HepG2 (cell line): ENCODE measurements around the gene SPRR5. TPM values are rescaled to one million over a fixed set of nuclear protein-coding genes. Genes with fewer than 3 reads are reported as not detected.

Experiments
- ATAC-seq: fragments of 200-7000 bp; cut with Tn5 transposase; 3 replicates; pipeline ENCODE4 v1.9.1; 2020; ENCODE audit warnings: mild to moderate bottlenecking, moderate library complexity
- BruUV-seq: library from RNA; stranded (reverse); fragments of 400-500 nt; replicated peaks from 2 replicates; lab custom pipeline; 2021; lab: Mats Ljungman, UMichigan
- CTCF ChIA-PET: fragments of 300-600 bp; formaldehyde crosslinking; extraction: SDS; loops from one replicate; lab custom pipeline; 2021; ENCODE audit warnings: low total read pairs, inconsistent platforms, low intra/inter-chr PET ratio; lab: Yijun Ruan, JAX
- POLR2A ChIA-PET: fragments of 350-600 bp; sonication (Branson Sonifier 250); formaldehyde crosslinking; loops from one replicate; lab custom pipeline; 2020; ENCODE audit warnings: antibody characterized with exemption, inconsistent platforms; lab: Yijun Ruan, JAX
- DNase-seq: peaks from one replicate; pipeline ENCODE4 v3.0.0-alpha.2; 2015; ENCODE audit warnings: low spot score
- FAIRE-seq: peaks from 3 replicates; lab custom pipeline; 2011; peaks lifted over from hg19 to GRCh38; lab: Jason Lieb, UNC
- H2AFZ ChIP-seq: one replicate; pipeline ENCODE4 v1.6.1; 2011; ENCODE audit warnings: low read length, inconsistent platforms
- H3K27ac ChIP-seq: fragments of 300-600 bp; 3 replicates; pipeline ENCODE4 v1.8.0; 2011; ENCODE audit warnings: mixed run types, mild to moderate bottlenecking, mixed read lengths, low read length, inconsistent platforms; ENCODE audit not compliant: insufficient read depth; ENCODE audit errors: extremely low read length
- H3K27me3 ChIP-seq, 2 experiments: fragments of 200-600 bp in 1 of 2; 2 replicates in 1 of 2; 3 replicates in 1 of 2; pipeline versions ENCODE4 v1.6.0 to v1.8.0; 2011; ENCODE audit warnings: low read length in 2 of 2, mild to moderate bottlenecking in 2 of 2, moderate library complexity in 2 of 2, inconsistent platforms in 1 of 2; ENCODE audit not compliant: insufficient read depth in 2 of 2, control insufficient read depth in 1 of 2
- H3K36me3 ChIP-seq, 2 experiments: fragments of 200-600 bp in 1 of 2; replicated peaks in 1 of 2; 2 replicates in 1 of 2; 3 replicates in 1 of 2; pipeline versions ENCODE4 v1.5.1 to v1.8.0; 2011; ENCODE audit warnings: low read length in 2 of 2, inconsistent platforms in 1 of 2; ENCODE audit not compliant: insufficient read depth in 2 of 2, control insufficient read depth in 1 of 2
- H3K4me1 ChIP-seq: 2 replicates; pipeline ENCODE4 v1.5.1; 2012; ENCODE audit warnings: low read length, inconsistent platforms; ENCODE audit not compliant: insufficient read depth
- H3K4me2 ChIP-seq: 2 replicates; pipeline ENCODE4 v1.6.0; 2011; ENCODE audit warnings: low read depth, low read length, inconsistent platforms
- H3K4me3 ChIP-seq, 3 experiments: fragments of 200-600 bp in 1 of 3; sonication (generic), shearing (Covaris generic) in 1 of 3; replicated peaks in 1 of 3; 2 replicates each; pipeline ENCODE4 v1.5.1; 2011 to 2016; ENCODE audit warnings: low read length in 3 of 3, inconsistent platforms in 2 of 3, low read depth in 2 of 3, mild to moderate bottlenecking in 2 of 3, control low read depth in 1 of 3, mixed read lengths in 1 of 3; ENCODE audit not compliant: insufficient read depth in 1 of 3
- H3K79me2 ChIP-seq: one replicate; pipeline ENCODE4 v1.6.1; 2011; ENCODE audit warnings: low read length, inconsistent platforms; ENCODE audit not compliant: insufficient read depth
- H3K9ac ChIP-seq: 2 replicates; pipeline ENCODE4 v1.6.0; 2011; ENCODE audit warnings: mild to moderate bottlenecking, low read depth, low read length, inconsistent platforms; ENCODE audit not compliant: insufficient read depth
- H3K9me3 ChIP-seq: 2 replicates; pipeline ENCODE4 v1.5.1; 2012; ENCODE audit warnings: mild to moderate bottlenecking, low read length
- H4K20me1 ChIP-seq: 2 replicates; pipeline ENCODE4 v1.6.0; 2011; ENCODE audit warnings: inconsistent platforms, mild to moderate bottlenecking, low read length, moderate library complexity; ENCODE audit not compliant: insufficient read depth
- IRF9 ChIP-seq: sonication (generic); formaldehyde crosslinking; IDR thresholded peaks from 2 replicates; pipeline ENCODE4 v1.8.0; 2022; ENCODE audit warnings: missing genetic modification reagents, mild to moderate bottlenecking, borderline replicate concordance
- ZNF660 ChIP-seq: sonication (generic); formaldehyde crosslinking; IDR thresholded peaks from 2 replicates; pipeline ENCODE4 v1.5.1; 2020; ENCODE audit warnings: mild to moderate bottlenecking, low read depth, missing genetic modification reagents, borderline replicate concordance
- WGBS: methylation state at CpG from one replicate; pipeline ENCODE4 v1.1.6; 2017; ENCODE audit warnings: low lambda C conversion rate; 5-methylcytosine and 5-hydroxymethylcytosine counted together
- in situ Hi-C: cut with HindIII; loops from 2 replicates; pipeline ENCODE4 v1.10.0; 2017; ENCODE audit warnings: low pct_unique_long_range_greater_than_20kb; ENCODE audit not compliant: extremely low pct_ligation_motif_present
- intact Hi-C: fragments of 100-400 bp; cut with micrococcal nuclease; formaldehyde crosslinking; loops from one replicate; pipeline ENCODE4 v1.10.0; 2022; ENCODE audit not compliant: unreplicated experiment
- polyA plus RNA-seq, 8 experiments: library from polyadenylated mRNA; depleted of rRNA in 3 of 8; stranded (reverse) in 7 of 8; unstranded in 1 of 8; fragments of >200 nt; fragmentation: Illumina TruSeq in 4 of 8; extraction: Trizol in 4 of 8; gene quantifications; 2 replicates each; pipeline versions ENCODE4 v1.2.1 to v1.2.3, GENCODE V29; 2011 to 2016; ENCODE audit warnings: low read depth in 4 of 8, missing spikeins in 1 of 8, mixed read lengths in 1 of 8; ENCODE audit not compliant: insufficient read depth in 1 of 8
- total RNA-seq, 5 experiments: library from RNA; depleted of rRNA; stranded (reverse); fragments of >200 nt; fragmentation: Illumina TruSeq; extraction: Trizol; gene quantifications; 2 replicates each; pipeline ENCODE4 v1.2.3, GENCODE V29; 2016; ENCODE audit warnings: low read depth in 1 of 5
- TF ChIP-seq, protein P1 (sequence below): sonication (generic); formaldehyde crosslinking; IDR thresholded peaks from 2 replicates; pipeline ENCODE4 v1.5.1; 2020; ENCODE audit warnings: missing genetic modification reagents, mild to moderate bottlenecking, borderline replicate concordance
- TF ChIP-seq, protein P2 (sequence below): sonication (generic); formaldehyde crosslinking; IDR thresholded peaks from 2 replicates; pipeline ENCODE4 v1.5.0; 2020; ENCODE audit warnings: mild to moderate bottlenecking, missing genetic modification reagents, borderline replicate concordance
- TF ChIP-seq, protein P3 (sequence below): sonication (generic); formaldehyde crosslinking; IDR thresholded peaks from 2 replicates; pipeline ENCODE4 v1.8.1; 2023; ENCODE audit warnings: missing genetic modification reagents, inconsistent platforms, borderline replicate concordance

SPRR5 gene
- total and polyA plus RNA-seq, 2 of the 13 experiments (the other 11 are each of a cell fraction or from before 2014, with no cell fraction given): not detected

DNA sequence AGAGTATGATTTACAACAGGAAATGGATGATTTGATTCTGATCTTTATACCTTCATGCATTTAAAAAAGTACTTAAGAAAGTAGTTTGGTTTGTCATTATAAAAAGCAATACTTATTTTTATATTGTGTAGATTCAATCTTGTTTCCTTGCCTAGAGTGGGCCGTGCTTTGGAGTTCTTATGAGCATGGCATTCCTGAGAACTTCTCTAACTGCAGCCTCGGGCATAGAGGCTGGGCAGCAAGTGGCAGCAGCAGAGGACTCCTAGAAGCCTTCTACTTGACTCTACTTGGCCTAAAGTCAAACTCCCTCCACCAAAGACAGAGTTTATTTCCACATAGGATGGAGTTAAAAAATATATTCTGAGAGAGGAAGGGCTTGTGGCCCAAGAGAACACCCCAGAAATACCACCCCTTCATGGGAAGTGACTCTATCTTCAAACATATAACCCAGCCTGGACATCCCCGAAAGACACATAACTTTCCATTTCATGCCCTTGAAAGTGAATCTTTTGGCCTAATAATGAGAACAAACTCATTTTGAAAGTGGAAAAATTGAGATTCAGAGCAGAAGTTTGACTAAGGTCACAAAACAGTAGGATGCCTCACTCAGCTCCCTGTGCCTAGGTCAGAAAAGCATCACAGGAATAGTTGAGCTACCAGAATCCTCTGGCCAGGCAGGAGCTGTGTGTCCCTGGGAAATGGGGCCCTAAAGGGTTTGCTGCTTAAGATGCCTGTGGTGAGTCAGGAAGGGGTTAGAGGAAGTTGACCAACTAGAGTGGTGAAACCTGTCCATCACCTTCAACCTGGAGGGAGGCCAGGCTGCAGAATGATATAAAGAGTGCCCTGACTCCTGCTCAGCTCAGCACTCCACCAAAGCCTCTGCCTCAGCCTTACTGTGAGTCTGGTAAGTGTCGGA, 39.1 kb upstream of the SPRR5 start, which contains the start of gene IVL:
IVL (plus strand) TSS at position 861 of the 916 bp plus-strand sequence. CDS start 1,252 bp downstream, outside the sequence.
- Histone ChIP-seq H3K4me1 (no peaks in the 10 kb centered on the region), H2AFZ (no peak within 1 kb of the TSS), H4K20me1 (no peaks in the 10 kb centered on the region), H3K36me3 (no peaks in the 10 kb centered on the region), H3K79me2 (no peaks in the 10 kb centered on the region), H3K4me2 (no peak within 1 kb of the TSS), H3K9ac (no peak within 1 kb of the TSS), H3K27me3 (peaks cover 0 to 2% of the 10 kb centered on the region in 2 experiments; a peak in 1 of 5 replicates), H3K27ac (no peak within 1 kb of the TSS), H3K9me3 (no peaks in the 10 kb centered on the region), H3K4me3 (no peak within 1 kb of the TSS)
- FAIRE-seq (no peak), ATAC-seq (no peak), DNase-seq (no peak)
- WGBS: 0% methylated on average over 4 of the region's 4 CpGs
- POLR2A ChIA-PET: no interaction called here
- intact Hi-C loops (no loop called here), in situ Hi-C loops (no loop called here)
- BruUV-seq: no TSS peak
- TF ChIP-seq, protein P1, sequence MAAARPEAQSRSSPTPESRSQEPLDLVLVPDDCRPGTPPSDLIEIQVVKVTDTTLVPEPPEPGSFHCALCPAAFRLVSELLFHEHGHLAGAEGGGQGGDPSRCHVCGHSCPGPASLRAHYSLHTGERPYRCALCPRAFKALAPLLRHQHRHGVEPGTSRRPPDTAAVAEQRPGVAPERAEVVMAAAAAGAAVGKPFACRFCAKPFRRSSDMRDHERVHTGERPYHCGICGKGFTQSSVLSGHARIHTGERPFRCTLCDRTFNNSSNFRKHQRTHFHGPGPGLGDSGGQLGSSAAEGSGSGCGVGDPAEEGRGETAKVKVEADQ (CRISPR knock-in tag): no peak
- TF ChIP-seq ZNF660 (no peak), IRF9 (CRISPR knock-in tag) (no peak)
- TF ChIP-seq, protein P2, sequence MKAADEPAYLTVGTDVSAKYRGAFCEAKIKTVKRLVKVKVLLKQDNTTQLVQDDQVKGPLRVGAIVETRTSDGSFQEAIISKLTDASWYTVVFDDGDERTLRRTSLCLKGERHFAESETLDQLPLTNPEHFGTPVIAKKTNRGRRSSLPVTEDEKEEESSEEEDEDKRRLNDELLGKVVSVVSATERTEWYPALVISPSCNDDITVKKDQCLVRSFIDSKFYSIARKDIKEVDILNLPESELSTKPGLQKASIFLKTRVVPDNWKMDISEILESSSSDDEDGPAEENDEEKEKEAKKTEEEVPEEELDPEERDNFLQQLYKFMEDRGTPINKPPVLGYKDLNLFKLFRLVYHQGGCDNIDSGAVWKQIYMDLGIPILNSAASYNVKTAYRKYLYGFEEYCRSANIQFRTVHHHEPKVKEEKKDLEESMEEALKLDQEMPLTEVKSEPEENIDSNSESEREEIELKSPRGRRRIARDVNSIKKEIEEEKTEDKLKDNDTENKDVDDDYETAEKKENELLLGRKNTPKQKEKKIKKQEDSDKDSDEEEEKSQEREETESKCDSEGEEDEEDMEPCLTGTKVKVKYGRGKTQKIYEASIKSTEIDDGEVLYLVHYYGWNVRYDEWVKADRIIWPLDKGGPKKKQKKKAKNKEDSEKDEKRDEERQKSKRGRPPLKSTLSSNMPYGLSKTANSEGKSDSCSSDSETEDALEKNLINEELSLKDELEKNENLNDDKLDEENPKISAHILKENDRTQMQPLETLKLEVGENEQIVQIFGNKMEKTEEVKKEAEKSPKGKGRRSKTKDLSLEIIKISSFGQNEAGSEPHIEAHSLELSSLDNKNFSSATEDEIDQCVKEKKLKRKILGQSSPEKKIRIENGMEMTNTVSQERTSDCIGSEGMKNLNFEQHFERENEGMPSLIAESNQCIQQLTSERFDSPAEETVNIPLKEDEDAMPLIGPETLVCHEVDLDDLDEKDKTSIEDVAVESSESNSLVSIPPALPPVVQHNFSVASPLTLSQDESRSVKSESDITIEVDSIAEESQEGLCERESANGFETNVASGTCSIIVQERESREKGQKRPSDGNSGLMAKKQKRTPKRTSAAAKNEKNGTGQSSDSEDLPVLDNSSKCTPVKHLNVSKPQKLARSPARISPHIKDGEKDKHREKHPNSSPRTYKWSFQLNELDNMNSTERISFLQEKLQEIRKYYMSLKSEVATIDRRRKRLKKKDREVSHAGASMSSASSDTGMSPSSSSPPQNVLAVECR (CRISPR knock-in tag): no peak
- TF ChIP-seq, protein P3, sequence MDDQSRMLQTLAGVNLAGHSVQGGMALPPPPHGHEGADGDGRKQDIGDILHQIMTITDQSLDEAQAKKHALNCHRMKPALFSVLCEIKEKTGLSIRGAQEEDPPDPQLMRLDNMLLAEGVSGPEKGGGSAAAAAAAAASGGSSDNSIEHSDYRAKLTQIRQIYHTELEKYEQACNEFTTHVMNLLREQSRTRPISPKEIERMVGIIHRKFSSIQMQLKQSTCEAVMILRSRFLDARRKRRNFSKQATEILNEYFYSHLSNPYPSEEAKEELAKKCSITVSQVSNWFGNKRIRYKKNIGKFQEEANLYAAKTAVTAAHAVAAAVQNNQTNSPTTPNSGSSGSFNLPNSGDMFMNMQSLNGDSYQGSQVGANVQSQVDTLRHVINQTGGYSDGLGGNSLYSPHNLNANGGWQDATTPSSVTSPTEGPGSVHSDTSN: no peak
- CTCF ChIA-PET: no interaction called here
